PFSK-1 (cell line): Measurements from ENCODE around the gene SCRG1.

Experiments used
- POLR2AphosphoS5 ChIP-seq: IDR thresholded peaks from 2 replicates; pipeline ENCODE4 v1.6.1; 2012; ENCODE audit warnings: low read depth, mild to moderate bottlenecking, control low read depth, low read length, moderate library complexity
- SIN3A ChIP-seq: IDR thresholded peaks from 2 replicates; pipeline ENCODE4 v1.6.1; 2012; ENCODE audit warnings: mild to moderate bottlenecking, low read length, moderate library complexity, borderline replicate concordance; ENCODE audit not compliant: insufficient read depth
- TAF1 ChIP-seq: IDR thresholded peaks from 2 replicates; pipeline ENCODE4 v1.6.1; 2012; ENCODE audit warnings: low read length, control low read depth, borderline replicate concordance; ENCODE audit not compliant: insufficient read depth
- TF ChIP-seq, protein P1 (sequence below), 2 experiments: IDR thresholded peaks; 2 replicates each; pipeline versions ENCODE4 v1.6.1 to v1.8.0; 2011 to 2012; ENCODE audit warnings: low read depth in 2 of 2, low read length in 2 of 2, control low read depth in 1 of 2, inconsistent platforms in 1 of 2, mild to moderate bottlenecking in 1 of 2, moderate library complexity in 1 of 2; ENCODE audit not compliant: insufficient read depth in 1 of 2

DNA sequence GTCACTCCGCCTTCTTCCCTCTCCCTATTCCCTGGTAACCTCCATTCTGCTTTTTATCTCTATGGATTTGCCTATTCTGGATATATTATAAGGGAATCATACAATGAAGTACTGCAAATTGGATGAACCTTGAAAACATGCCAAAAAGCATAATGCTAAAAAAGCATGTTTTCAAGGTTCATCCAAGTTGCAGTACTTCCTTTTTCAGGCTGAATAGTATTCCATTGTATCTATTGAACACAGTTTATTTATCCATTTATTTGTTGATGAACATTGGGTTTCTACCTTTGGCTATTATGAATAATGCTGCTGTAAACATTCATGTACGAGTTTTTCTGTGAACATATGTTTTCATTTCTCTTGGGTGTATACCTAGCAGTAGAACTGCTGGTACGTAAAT, 19.0 kb downstream of the SCRG1 start:
- TF ChIP-seq TAF1 (no peak), POLR2AphosphoS5 (no peak), SIN3A (no peak)
- TF ChIP-seq, protein P1, sequence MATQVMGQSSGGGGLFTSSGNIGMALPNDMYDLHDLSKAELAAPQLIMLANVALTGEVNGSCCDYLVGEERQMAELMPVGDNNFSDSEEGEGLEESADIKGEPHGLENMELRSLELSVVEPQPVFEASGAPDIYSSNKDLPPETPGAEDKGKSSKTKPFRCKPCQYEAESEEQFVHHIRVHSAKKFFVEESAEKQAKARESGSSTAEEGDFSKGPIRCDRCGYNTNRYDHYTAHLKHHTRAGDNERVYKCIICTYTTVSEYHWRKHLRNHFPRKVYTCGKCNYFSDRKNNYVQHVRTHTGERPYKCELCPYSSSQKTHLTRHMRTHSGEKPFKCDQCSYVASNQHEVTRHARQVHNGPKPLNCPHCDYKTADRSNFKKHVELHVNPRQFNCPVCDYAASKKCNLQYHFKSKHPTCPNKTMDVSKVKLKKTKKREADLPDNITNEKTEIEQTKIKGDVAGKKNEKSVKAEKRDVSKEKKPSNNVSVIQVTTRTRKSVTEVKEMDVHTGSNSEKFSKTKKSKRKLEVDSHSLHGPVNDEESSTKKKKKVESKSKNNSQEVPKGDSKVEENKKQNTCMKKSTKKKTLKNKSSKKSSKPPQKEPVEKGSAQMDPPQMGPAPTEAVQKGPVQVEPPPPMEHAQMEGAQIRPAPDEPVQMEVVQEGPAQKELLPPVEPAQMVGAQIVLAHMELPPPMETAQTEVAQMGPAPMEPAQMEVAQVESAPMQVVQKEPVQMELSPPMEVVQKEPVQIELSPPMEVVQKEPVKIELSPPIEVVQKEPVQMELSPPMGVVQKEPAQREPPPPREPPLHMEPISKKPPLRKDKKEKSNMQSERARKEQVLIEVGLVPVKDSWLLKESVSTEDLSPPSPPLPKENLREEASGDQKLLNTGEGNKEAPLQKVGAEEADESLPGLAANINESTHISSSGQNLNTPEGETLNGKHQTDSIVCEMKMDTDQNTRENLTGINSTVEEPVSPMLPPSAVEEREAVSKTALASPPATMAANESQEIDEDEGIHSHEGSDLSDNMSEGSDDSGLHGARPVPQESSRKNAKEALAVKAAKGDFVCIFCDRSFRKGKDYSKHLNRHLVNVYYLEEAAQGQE (IDR thresholded peaks at IDR 0.05; ENCODE audit: insufficient read depth in 1 of 2, low read depth in 2 of 2, low read length in 2 of 2) = no peak
